A673 (cell line): ENCODE measurements around the gene HNRNPA3. TPM values are rescaled to one million over a fixed set of nuclear protein-coding genes. Genes with fewer than 3 reads are reported as not detected.

Source experiments
- BruUV-seq: library from RNA; stranded (reverse); fragments of 400-500 nt; replicated peaks from 2 replicates; lab custom pipeline; 2021; lab: Mats Ljungman, UMichigan
- CTCF ChIA-PET: fragments of 300-600 bp; sonication (Branson Sonifier 250); formaldehyde crosslinking; loops from one replicate; lab custom pipeline; 2022; ENCODE audit warnings: antibody characterized with exemption; lab: Charles Lee
- POLR2A ChIA-PET: fragments of 300-600 bp; sonication (Branson Sonifier 250); formaldehyde crosslinking; loops from one replicate; lab custom pipeline; 2022; ENCODE audit warnings: antibody characterized with exemption; ENCODE audit not compliant: low non-redundant PET; lab: Charles Lee
- DNase-seq: peaks from one replicate; pipeline ENCODE4 v3.0.0-alpha.2; 2015; ENCODE audit warnings: low spot score
- H3K27ac ChIP-seq: fragments of 200-600 bp; sonication (generic); 2 replicates; pipeline ENCODE4 v1.5.1; 2016; ENCODE audit warnings: mixed run types, low read depth, mild to moderate bottlenecking, mixed read lengths, antibody characterized with exemption, low read length; ENCODE audit not compliant: poor library complexity, severe bottlenecking
- H3K27me3 ChIP-seq: fragments of 200-600 bp; sonication (generic); replicated peaks from 2 replicates; pipeline ENCODE4 v1.6.1; 2017; ENCODE audit warnings: mixed run types, low read depth, mild to moderate bottlenecking, mixed read lengths, antibody characterized with exemption, low read length; ENCODE audit not compliant: insufficient read depth, poor library complexity
- H3K36me3 ChIP-seq: fragments of 200-600 bp; sonication (generic); 2 replicates; pipeline ENCODE4 v1.6.1; 2016; ENCODE audit warnings: mixed run types, mild to moderate bottlenecking, mixed read lengths, antibody characterized with exemption, low read length; ENCODE audit not compliant: insufficient read depth, poor library complexity, severe bottlenecking
- H3K4me1 ChIP-seq: fragments of 200-600 bp; sonication (generic); 2 replicates; pipeline ENCODE4 v1.6.1; 2017; ENCODE audit warnings: mixed run types, mild to moderate bottlenecking, mixed read lengths, antibody characterized with exemption, low read length; ENCODE audit not compliant: insufficient read depth, poor library complexity, severe bottlenecking
- H3K4me3 ChIP-seq: fragments of 200-600 bp; sonication (generic); 2 replicates; pipeline ENCODE4 v1.5.1; 2016; ENCODE audit warnings: low read depth, mixed run types, mild to moderate bottlenecking, mixed read lengths, low read length; ENCODE audit not compliant: poor library complexity, severe bottlenecking
- H3K9me3 ChIP-seq: fragments of 200-600 bp; sonication (generic); 2 replicates; pipeline ENCODE4 v1.6.1; 2016; ENCODE audit warnings: mixed run types, low read depth, mild to moderate bottlenecking, mixed read lengths, antibody characterized with exemption, low read length; ENCODE audit not compliant: poor library complexity, severe bottlenecking
- EZH2 ChIP-seq: fragments of 200-600 bp; sonication (generic); IDR thresholded peaks from 2 replicates; pipeline ENCODE4 v1.6.1; 2017; ENCODE audit warnings: borderline replicate concordance, low read depth, mild to moderate bottlenecking, mixed read lengths, antibody characterized with exemption, low read length; ENCODE audit not compliant: poor library complexity, severe bottlenecking
- intact Hi-C: fragments of 100-400 bp; cut with micrococcal nuclease; formaldehyde crosslinking; loops from one replicate; pipeline ENCODE4 v1.10.0; 2022; ENCODE audit not compliant: unreplicated experiment
- microRNA-seq: library from miRNA; unstranded; fragments of <30 nt; microRNA quantifications from one replicate; pipeline ENCODE4 v1.2.0, GENCODE V29; 2021
- total RNA-seq: library from RNA; stranded (reverse); gene quantifications from 2 replicates; pipeline ENCODE4 v1.2.3, GENCODE V29; 2021
- TF ChIP-seq, protein P1 (sequence below): fragments of 300-800, 200-600 bp; sonication (generic); conservative IDR thresholded peaks from 2 replicates; pipeline ENCODE4 v1.5.1; 2017; ENCODE audit warnings: low read depth, mild to moderate bottlenecking, antibody characterized with exemption, low read length, moderate library complexity, mixed read lengths

HNRNPA3 gene
- total RNA-seq, 1 experiment from 2014 or later: 462 TPM

DNA sequence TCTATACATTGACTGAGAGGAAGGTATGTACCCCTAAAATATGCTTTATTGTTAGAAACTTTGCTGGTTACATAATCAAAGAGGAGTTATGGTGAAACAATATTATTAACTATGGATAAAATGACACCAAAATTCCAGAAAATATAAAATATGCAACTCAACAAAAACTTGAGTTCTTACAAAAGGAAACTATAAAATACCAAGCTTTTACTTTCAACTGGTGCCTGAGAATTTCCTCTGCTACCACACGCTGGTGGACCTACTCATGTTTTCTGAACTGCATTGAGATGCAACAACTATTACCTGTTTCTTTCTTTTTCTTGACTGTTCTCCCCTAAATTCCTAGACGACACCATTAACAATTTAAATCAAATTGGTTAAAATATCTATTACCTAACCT, 60.2 kb downstream of the HNRNPA3 start:
- Histone ChIP-seq H3K36me3 (no peaks in the 10 kb centered on the region), H3K27ac (no peak overlapping the region), H3K4me3 (no peak overlapping the region), H3K9me3 (no peaks in the 10 kb centered on the region), H3K27me3 (no peaks in the 10 kb centered on the region), H3K4me1 (peaks cover 19% of the 10 kb centered on the region)
- TF ChIP-seq, protein P1, sequence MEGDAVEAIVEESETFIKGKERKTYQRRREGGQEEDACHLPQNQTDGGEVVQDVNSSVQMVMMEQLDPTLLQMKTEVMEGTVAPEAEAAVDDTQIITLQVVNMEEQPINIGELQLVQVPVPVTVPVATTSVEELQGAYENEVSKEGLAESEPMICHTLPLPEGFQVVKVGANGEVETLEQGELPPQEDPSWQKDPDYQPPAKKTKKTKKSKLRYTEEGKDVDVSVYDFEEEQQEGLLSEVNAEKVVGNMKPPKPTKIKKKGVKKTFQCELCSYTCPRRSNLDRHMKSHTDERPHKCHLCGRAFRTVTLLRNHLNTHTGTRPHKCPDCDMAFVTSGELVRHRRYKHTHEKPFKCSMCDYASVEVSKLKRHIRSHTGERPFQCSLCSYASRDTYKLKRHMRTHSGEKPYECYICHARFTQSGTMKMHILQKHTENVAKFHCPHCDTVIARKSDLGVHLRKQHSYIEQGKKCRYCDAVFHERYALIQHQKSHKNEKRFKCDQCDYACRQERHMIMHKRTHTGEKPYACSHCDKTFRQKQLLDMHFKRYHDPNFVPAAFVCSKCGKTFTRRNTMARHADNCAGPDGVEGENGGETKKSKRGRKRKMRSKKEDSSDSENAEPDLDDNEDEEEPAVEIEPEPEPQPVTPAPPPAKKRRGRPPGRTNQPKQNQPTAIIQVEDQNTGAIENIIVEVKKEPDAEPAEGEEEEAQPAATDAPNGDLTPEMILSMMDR: no peak
- no peak for TF ChIP-seq EZH2
- intact Hi-C loops: no loop called here
- ChIA-PET POLR2A (interaction anchor here (0.6 kb wide), 1 partner anchor 391 kb away, joined by 4 read pairs; no protein-coding TSS in a partner anchor), CTCF (interaction anchor here (0.7 kb wide), 1 partner anchor 9 kb away, joined by 3 read pairs; no protein-coding TSS in a partner anchor)
- no TSS peak for BruUV-seq
- no peak for DNase-seq

DNA sequence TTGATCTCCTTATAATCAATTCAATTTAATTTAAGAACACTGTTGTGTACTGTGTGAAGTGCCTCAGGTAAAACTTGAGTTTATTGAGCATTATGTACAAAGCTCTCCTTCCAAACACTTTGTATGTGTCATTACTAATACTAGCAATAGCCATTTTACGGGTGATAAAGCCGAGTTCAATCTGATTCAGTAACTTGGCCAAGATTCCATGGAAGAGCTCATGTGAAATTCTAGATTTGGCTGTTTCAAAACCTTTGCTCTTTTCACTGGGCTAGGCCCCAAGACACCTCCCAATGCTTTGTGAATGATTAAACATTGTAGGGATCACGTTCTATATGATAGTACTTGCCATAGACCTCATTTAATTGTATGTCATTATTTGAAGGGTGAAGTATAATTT, 60.8 kb downstream of the HNRNPA3 start:
- no peaks in the 10 kb centered on the region for H3K9me3 ChIP-seq

More for the DNA sequence above, 60.8 kb downstream of the HNRNPA3 start:
- Histone ChIP-seq H3K4me1 (peaks cover 19% of the 10 kb centered on the region), H3K27ac (no peak overlapping the region), H3K36me3 (no peaks in the 10 kb centered on the region), H3K4me3 (no peak overlapping the region), H3K27me3 (no peaks in the 10 kb centered on the region)
- intact Hi-C loops: no loop called here
- DNase-seq: no peak
- ChIA-PET CTCF (interaction anchor here (0.7 kb wide), 1 partner anchor 8 kb away, joined by 3 read pairs; no protein-coding TSS in a partner anchor), POLR2A (no interaction called here)
- TF ChIP-seq, protein P1: no peak
- TF ChIP-seq EZH2: no peak
- BruUV-seq: no TSS peak

Small RNA genes within 50 kb of the gene (microRNA-seq; reads per million reads assigned to microRNA genes)
- gene MIR3128: not detected

Other genes with a start within 250 kb of the HNRNPA3 start
- 72.7 and 80.0 TPM in 2 replicates for gene NFE2L2, start 51.9 kb downstream of the HNRNPA3 start, total RNA-seq
- gene AGPS, start 180.0 kb downstream of the HNRNPA3 start, total RNA-seq: 46.7 and 51.1 TPM in 2 replicates